AG04450 (cell line): ENCODE results near the gene HPCAL1. TPM values are rescaled to one million over a fixed set of nuclear protein-coding genes. Genes with fewer than 3 reads are reported as not detected.

Experiments
- CTCF ChIA-PET: fragments of 300-600, 350-600 bp; formaldehyde crosslinking; extraction: SDS; loops from one replicate; lab custom pipeline; 2022; ENCODE audit warnings: antibody characterized with exemption, inconsistent platforms; lab: Charles Lee
- POLR2A ChIA-PET: fragments of 350-600 bp; formaldehyde crosslinking; extraction: SDS; loops from one replicate; lab custom pipeline; 2021; ENCODE audit warnings: antibody characterized with exemption, inconsistent platforms; lab: Yijun Ruan, JAX
- DNase-seq: peaks from one replicate; pipeline ENCODE4 v3.0.0-alpha.2; 2011; ENCODE audit warnings: low read depth, low spot score
- H3K27ac ChIP-seq: one replicate; pipeline ENCODE4 v1.5.1; 2012; ENCODE audit warnings: low read depth, low read length, control low read depth
- H3K27me3 ChIP-seq: one replicate; pipeline ENCODE4 v1.6.0; 2012; ENCODE audit warnings: low read length; ENCODE audit not compliant: control insufficient read depth, insufficient read depth
- H3K4me3 ChIP-seq: 2 replicates; pipeline ENCODE4 v1.5.1; 2011; ENCODE audit warnings: mild to moderate bottlenecking, low read depth, low read length, control low read depth
- H3K9me3 ChIP-seq: 2 replicates; pipeline ENCODE4 v1.5.1; 2012; ENCODE audit warnings: low read length; ENCODE audit not compliant: control insufficient read depth, insufficient read depth
- polyA plus RNA-seq: library from polyadenylated mRNA; depleted of rRNA; stranded (reverse); fragments of >200 nt; gene quantifications from 2 replicates; pipeline ENCODE4 v1.2.3, GENCODE V29; 2011
- TF ChIP-seq, protein P1 (sequence below): IDR thresholded peaks from 2 replicates; pipeline ENCODE4 v1.5.1; 2011; ENCODE audit warnings: low read depth, low read length, control low read depth, inconsistent platforms

Gene HPCAL1
- polyA plus RNA-seq, 1 experiment, result 14.4 TPM

DNA sequence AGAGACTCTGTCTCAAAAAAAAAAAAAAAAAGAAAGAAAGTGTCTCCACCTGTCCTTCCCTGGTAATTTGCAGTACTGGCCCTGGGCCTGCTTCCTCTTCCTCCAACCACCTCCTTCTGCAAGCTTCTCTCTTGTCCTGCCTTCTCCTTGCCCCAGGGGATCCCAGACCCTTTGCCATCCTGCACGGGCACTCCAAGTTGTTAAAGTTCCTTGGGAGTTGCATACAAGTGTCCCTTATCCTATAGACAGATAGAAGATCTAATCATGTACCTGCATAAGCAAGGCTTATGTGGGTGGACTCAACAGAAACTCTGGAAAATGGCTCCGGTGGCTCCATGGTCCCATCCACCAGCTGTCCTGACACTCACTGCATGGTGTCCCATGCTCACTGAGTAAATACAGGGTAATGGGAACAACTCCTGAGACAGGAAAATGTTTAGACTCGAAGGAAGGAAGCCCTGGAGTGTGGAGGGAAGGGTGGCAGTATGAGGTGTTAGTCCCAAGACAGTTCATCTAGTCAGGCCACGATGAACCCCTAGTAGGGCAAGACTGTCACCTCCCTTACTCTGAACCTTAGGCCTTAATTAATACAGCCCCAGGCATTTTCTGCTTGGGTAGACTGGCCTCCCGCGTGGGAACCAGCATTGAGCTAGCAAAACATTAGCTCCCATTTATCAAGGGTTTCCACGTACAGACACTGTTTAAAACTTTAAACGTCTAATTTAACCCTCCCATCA, 128.3 kb downstream of the HPCAL1 start:
- ChIA-PET CTCF (interaction anchor here (1.0 to 4.2 kb wide), 3 partner anchors 22 to 359 kb away, joined by 4 to 30 read pairs (median 8); no protein-coding TSS in a partner anchor), POLR2A (no interaction called here)
- H3K9me3 ChIP-seq, result no peaks in the 10 kb centered on the region
- no peak for DNase-seq
- H3K27me3 ChIP-seq, result no peaks in the 10 kb centered on the region
- H3K27ac ChIP-seq, result no peak overlapping the region
- no peak overlapping the region for H3K4me3 ChIP-seq
- TF ChIP-seq, protein P1, sequence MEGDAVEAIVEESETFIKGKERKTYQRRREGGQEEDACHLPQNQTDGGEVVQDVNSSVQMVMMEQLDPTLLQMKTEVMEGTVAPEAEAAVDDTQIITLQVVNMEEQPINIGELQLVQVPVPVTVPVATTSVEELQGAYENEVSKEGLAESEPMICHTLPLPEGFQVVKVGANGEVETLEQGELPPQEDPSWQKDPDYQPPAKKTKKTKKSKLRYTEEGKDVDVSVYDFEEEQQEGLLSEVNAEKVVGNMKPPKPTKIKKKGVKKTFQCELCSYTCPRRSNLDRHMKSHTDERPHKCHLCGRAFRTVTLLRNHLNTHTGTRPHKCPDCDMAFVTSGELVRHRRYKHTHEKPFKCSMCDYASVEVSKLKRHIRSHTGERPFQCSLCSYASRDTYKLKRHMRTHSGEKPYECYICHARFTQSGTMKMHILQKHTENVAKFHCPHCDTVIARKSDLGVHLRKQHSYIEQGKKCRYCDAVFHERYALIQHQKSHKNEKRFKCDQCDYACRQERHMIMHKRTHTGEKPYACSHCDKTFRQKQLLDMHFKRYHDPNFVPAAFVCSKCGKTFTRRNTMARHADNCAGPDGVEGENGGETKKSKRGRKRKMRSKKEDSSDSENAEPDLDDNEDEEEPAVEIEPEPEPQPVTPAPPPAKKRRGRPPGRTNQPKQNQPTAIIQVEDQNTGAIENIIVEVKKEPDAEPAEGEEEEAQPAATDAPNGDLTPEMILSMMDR, result no peak

DNA sequence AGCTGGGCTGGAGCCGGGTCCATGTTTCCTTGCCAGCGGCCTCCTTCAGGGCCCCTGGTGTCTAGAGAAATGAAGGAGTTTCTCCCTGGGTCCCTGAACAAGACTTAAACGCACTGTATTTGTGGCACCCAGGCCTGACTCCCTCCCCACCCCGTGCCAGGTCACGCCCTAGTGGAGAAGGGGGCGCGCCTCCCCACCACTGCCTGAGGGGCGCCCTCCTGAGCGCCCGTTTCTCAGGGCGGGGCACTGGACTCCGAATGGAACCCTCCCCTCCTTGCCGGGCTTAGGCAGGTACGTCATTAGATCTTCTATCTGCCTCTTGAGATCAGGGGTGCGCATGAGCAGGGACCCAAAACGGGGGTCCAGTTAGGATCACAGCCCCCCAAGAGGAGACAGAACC, 129.1 kb downstream of the HPCAL1 start:
- CTCF ChIA-PET, result interaction anchor here (2.0 to 4.2 kb wide), 2 partner anchors 23 to 359 kb away, joined by 8 to 30 read pairs; no protein-coding TSS in a partner anchor
- no peak for DNase-seq
- Histone ChIP-seq H3K4me3 (no peak overlapping the region), H3K9me3 (no peaks in the 10 kb centered on the region), H3K27me3 (no peaks in the 10 kb centered on the region), H3K27ac (no peak overlapping the region)
- POLR2A ChIA-PET, result no interaction called here
- TF ChIP-seq, protein P1, result no peak

DNA sequence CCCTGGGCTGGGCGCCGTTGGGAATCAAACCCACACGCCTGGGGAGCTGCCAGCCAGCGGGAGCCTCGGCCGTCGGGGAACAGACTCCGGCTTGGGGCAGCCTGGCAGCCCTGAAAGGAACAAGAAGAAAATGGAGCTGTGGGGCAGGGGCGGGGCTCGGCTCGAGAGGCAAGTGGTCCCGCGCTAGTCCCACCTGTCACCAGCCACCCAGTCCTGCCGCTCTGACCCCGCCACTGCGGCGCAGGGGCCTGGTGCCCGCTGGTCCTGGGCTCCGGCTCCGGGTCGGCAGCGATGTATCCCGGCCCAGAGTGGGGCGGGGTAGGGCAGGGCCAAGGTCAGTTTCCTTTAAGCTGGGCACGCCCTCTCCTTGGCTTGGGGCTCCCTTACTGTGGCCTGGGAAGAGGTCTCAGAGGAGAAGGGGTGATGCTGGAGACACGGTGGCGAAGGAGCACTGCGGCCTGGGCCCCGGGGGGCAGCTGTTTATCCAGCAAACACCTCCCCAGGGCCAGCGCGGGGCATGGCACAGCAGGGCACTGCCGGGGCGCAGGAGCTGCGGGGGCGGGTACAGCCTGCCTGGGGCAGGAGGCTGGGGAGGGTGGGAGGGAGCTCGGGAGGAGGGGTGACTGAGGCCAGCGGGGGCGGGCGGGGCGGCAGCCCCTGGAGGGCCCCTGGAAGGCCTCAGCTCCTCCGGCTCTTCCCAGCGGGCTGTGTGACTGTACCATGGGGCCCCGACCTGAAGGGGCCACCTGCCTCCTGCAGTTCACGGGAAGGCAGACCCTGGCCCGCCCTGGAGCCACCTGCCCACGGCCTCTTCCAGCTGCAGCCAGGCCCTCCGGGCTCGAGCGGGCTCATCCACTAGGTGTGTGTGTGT, 129.8 kb downstream of the HPCAL1 start:
- ChIA-PET CTCF (interaction anchor here (1.0 to 4.2 kb wide), 4 partner anchors 23 to 360 kb away, joined by 3 to 171 read pairs (median 18); no protein-coding TSS in a partner anchor), POLR2A (interaction anchor here (0.5 kb wide), 2 partner anchors 232 to 403 kb away, joined by 3 read pairs; no protein-coding TSS in a partner anchor)
- TF ChIP-seq, protein P1, result no peak
- no peak overlapping the region for H3K27ac ChIP-seq
- no peaks in the 10 kb centered on the region for H3K27me3 ChIP-seq
- no peak overlapping the region for H3K4me3 ChIP-seq
- H3K9me3 ChIP-seq, result no peaks in the 10 kb centered on the region
- no peak for DNase-seq

DNA sequence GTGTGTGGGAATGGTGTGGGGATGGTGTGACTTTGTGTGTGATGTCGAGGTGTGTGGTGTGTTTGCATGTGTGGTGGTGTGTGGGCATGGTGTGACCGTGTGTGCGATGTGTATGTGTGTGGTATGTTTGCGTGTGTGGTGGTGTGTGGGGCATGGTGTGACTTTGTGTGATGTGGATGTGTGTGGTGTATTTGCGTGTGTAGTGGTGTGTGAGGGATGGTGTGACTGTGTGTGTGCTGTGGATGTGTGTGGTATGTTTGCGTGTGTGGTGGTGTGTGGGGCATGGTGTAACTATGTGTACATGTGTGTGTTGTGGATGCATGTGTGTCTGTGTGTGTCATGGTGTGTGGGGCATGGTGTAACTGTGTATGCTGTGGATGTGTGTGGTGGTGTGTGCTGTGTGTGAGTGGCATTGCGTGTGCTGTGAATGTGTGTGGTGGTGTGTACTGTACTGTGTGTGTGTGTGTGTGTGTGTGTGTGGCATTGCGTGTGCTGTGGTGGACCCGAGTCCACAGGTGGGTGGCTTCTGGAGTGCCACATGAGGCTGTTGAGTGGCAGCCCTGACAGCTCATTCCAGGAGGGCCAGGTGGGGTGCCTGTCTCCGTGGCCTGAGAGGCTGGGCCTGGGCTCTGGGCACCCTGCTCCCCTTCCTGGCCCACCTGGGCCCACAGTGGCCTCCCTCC, 130.7 kb downstream of the HPCAL1 start:
- no peaks in the 10 kb centered on the region for H3K9me3 ChIP-seq
- H3K4me3 ChIP-seq, result no peak overlapping the region
- TF ChIP-seq, protein P1, result no peak
- no peak for DNase-seq
- no peaks in the 10 kb centered on the region for H3K27me3 ChIP-seq
- ChIA-PET CTCF (interaction anchor here (1.0 to 4.2 kb wide), 5 partner anchors 12 to 361 kb away, joined by 3 to 171 read pairs (median 28); no protein-coding TSS in a partner anchor), POLR2A (interaction anchor here (0.5 kb wide), 2 partner anchors 231 to 402 kb away, joined by 3 read pairs; no protein-coding TSS in a partner anchor)
- H3K27ac ChIP-seq, result no peak overlapping the region
